Measurements from ENCODE around the gene TECPR1.

The TECPR1 gene

DNA sequence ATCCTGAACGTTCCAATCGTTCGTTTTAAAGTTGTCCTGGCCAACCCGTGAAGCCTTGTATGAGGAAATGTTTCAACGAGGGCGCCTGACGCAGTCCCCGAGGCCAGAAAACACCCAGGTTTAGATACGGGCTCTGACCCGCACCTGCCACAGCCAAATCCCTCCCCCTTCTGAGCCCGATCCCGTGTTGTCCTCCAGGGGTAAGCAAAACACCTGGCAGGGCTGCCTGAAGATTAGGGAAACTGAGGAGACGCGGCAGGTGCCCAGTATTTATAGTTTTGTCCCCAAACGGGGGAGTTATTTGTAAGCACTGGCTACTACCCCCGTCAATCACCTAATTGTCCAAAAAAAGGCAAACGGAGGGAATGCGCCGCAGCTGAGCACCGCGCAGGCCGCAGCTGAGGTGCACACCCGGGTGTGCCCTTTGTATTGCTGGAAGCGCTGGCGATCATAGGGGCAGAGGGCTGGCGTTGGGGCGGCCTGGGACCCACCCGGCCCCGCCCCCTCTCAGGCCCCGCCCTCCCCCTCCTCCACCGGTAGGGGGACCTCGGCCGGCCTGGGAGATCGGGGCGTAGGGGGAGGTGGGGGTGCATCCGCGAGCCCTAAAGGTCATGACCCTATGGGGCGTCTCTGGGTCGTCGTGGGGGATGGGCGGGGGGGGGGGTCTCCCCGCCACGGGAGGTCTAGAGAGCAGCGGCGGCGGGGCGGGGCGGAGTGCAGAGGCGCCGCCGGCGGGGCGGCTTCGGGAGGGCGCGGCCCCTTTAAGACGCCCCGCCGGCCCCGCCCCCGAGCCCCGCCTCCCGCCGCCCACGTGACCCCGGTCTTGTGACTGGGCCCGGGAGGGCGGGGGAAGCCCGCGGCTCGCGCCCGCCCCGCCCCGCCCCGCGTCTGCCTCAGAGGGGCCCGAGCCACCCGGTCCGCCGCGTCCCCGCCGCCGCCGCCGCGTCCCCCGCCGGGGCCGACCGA lies 29.0 kb upstream of the TECPR1 start, which contains the start of gene BRI3:
Gene BRI3 (plus strand): TSS at position 896 of the 966 bp plus-strand sequence. CDS start 110 bp downstream, outside the sequence.
- H3K27ac ChIP-seq, result peak within 1 kb of the TSS; percentile 97
- DNase-seq (ENCODE audit: low spot score), result peak; percentile 94
- CTCF ChIA-PET, result interaction anchor here (0.5 kb wide), 1 partner anchor 526 kb away, joined by 3 read pairs; no protein-coding TSS in a partner anchor
- POLR2A ChIA-PET (ENCODE audit: low non-redundant PET), result no interaction called here
- TF ChIP-seq, protein P1, sequence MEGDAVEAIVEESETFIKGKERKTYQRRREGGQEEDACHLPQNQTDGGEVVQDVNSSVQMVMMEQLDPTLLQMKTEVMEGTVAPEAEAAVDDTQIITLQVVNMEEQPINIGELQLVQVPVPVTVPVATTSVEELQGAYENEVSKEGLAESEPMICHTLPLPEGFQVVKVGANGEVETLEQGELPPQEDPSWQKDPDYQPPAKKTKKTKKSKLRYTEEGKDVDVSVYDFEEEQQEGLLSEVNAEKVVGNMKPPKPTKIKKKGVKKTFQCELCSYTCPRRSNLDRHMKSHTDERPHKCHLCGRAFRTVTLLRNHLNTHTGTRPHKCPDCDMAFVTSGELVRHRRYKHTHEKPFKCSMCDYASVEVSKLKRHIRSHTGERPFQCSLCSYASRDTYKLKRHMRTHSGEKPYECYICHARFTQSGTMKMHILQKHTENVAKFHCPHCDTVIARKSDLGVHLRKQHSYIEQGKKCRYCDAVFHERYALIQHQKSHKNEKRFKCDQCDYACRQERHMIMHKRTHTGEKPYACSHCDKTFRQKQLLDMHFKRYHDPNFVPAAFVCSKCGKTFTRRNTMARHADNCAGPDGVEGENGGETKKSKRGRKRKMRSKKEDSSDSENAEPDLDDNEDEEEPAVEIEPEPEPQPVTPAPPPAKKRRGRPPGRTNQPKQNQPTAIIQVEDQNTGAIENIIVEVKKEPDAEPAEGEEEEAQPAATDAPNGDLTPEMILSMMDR (conservative IDR thresholded peaks at IDR 0.05; ENCODE audit: low read depth), result no peak

DNA sequence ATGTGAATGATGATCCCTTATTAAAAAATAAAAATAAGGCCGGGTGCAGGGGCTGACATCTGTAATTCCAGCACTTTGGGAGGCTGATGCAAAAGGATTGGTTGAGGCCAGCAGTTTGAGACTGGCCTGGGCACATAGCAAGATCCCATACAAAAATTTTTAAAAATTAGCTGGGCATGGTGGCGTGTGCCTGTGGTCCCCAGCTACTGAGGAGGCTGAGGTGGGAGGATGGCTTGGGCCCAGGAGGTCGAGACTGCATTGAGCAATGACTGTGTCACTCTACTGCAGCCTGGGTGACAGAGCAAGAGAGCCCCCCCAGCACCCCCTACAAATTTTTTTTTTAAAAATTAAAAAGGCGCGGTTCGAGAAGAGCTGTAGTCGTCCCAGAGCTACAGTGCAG lies 28.3 kb upstream of the TECPR1 start:
- CTCF ChIA-PET, result interaction anchor here (0.5 to 0.6 kb wide), 2 partner anchors 505 to 526 kb away, joined by 3 read pairs; no protein-coding TSS in a partner anchor

DNA sequence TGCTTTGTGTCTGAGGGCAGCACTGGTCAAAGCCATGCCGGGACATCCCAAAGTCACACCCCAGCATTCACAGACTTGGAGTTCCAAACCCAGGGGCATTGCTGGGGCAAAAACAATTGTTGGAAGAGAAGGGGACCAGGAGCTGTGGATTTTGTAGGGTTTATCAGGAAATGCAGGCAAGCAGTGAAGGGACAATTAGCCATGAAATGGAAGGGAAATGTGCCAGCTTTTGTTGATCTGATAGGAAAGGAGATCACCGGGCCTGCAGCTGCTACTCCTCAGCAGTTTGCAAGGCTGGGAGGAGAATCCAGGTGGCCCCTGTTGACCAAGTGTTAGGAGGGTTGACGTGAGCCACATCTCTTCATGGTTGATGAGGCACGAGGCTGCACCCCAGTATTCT lies 26.9 kb upstream of the TECPR1 start:
- ChIA-PET POLR2A (ENCODE audit: low non-redundant PET) (no interaction called here), CTCF (interaction anchor here (0.5 to 0.7 kb wide), 2 partner anchors 112 to 139 kb away, joined by 3 to 4 read pairs; no protein-coding TSS in a partner anchor)
- 0 out of 2 replicates have a peak overlapping the region, but pooled peaks have one; percentile 9 for H3K27ac ChIP-seq
- TF ChIP-seq, protein P1 (conservative IDR thresholded peaks at IDR 0.05; ENCODE audit: low read depth), result no peak
- no peak for DNase-seq (ENCODE audit: low spot score)

More for the DNA sequence above, 28.3 kb upstream of the TECPR1 start:
- DNase-seq (ENCODE audit: low spot score), result no peak
- TF ChIP-seq, protein P1 (conservative IDR thresholded peaks at IDR 0.05; ENCODE audit: low read depth), result no peak
- H3K27ac ChIP-seq, result peak overlapping the region; percentile 97
- POLR2A ChIA-PET (ENCODE audit: low non-redundant PET), result no interaction called here

DNA sequence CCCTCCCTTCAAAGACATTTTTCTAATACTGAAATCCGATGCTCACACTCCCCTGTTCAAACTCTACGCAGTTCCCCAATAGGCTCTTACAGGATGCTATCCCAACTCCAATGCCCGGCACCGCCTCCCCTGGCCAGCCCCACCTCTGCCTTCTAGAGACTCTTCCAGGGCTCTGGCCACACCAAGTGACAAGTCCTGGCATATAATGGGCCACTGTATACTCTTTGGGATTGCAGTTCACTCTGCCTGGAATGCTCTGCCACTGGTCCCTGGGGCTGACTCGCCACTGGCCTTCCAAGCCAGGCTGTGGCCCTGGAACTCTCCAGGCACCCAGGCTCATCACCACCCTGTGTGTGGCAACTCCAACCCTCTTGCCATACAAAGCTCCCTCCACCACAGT lies 26.4 kb upstream of the TECPR1 start:
- TF ChIP-seq, protein P1 (conservative IDR thresholded peaks at IDR 0.05; ENCODE audit: low read depth), result no peak
- no peak for DNase-seq (ENCODE audit: low spot score)
- 0 out of 2 replicates have a peak overlapping the region, but pooled peaks have one; percentile 9 for H3K27ac ChIP-seq
- POLR2A ChIA-PET (ENCODE audit: low non-redundant PET), result interaction anchor here (0.6 to 0.7 kb wide), 2 partner anchors 10 to 501 kb away, joined by 4 to 8 read pairs; no protein-coding TSS in a partner anchor
- CTCF ChIA-PET, result interaction anchor here (0.5 kb wide), 1 partner anchor 139 kb away, joined by 4 read pairs; no protein-coding TSS in a partner anchor

DNA sequence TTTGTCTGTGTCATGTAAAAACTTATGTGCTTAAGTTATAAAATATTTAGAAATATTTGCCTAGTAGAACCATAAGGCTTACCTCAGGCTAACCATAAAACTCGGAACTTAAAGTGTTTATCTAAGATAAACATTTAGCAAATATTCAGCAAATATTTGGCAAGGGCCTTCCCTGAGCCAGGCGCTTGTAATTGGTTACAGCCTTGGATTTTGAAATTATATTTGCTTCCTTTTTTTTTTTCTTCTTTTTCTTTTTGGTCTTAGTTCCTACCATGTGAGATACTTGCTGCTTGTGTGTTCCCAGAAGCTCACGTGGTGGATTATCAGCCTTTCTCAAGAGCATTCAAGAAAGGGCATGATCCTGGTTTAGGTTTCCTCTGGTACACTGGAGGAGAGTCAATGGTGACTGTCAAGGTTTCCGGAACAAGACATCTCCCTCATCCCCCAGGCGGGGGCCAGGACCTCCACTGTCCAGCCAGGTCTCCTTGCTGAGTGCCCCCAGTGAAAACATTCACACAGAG lies 24.3 kb upstream of the TECPR1 start:
- ChIA-PET CTCF (no interaction called here), POLR2A (ENCODE audit: low non-redundant PET) (no interaction called here)
- DNase-seq (ENCODE audit: low spot score), result no peak
- H3K27ac ChIP-seq, result 0 out of 2 replicates have a peak overlapping the region, but pooled peaks have one; percentile 17
- TF ChIP-seq, protein P1 (conservative IDR thresholded peaks at IDR 0.05; ENCODE audit: low read depth), result no peak

DNA sequence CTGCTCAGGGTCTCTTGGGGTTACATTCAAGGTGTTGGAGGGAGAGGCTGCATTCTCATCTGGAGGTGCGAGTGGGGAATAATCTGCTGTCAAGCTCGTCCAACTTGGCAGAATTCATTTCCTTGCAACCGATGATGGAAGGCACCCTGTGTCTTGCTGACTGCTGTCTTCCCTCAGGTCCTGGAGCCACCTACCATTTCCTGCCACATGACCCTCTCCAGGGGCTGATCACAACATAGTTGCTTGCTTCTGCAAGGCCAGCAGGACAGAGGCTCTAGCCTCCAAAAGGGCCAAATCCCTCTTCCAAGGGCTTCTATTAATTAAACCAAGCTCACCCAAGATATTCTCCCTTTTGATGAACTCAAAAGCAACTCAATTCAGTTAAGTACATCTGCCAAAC lies 15.3 kb upstream of the TECPR1 start:
- H3K27ac ChIP-seq, result no peak overlapping the region
- ChIA-PET POLR2A (ENCODE audit: low non-redundant PET) (no interaction called here), CTCF (interaction anchor here (0.5 to 0.6 kb wide), 2 partner anchors 17 to 928 kb away, joined by 3 read pairs; no protein-coding TSS in a partner anchor)
- TF ChIP-seq, protein P1 (conservative IDR thresholded peaks at IDR 0.05; ENCODE audit: low read depth), result no peak
- no peak for DNase-seq (ENCODE audit: low spot score)
